GM23248 (cell line): ENCODE measurements around the gene HMOX1. TPM values are rescaled to one million over a fixed set of nuclear protein-coding genes. Genes with fewer than 3 reads are reported as not detected.

Experiments used
- DNase-seq: peaks from one replicate; pipeline ENCODE4 v3.0.0-alpha.2; 2015
- H2AFZ ChIP-seq: fragments of 200-600 bp; sonication (generic); 2 replicates; pipeline ENCODE4 v1.6.1; 2016; ENCODE audit warnings: antibody characterized with exemption
- H3F3A ChIP-seq: fragments of 200-600 bp; sonication (generic); 2 replicates; pipeline ENCODE4 v1.6.1; 2016; ENCODE audit warnings: mild to moderate bottlenecking, antibody characterized with exemption, mixed run types; ENCODE audit not compliant: insufficient read depth
- H3K27ac ChIP-seq: fragments of 200-600 bp; sonication (generic); 2 replicates; pipeline ENCODE4 v1.5.1; 2016; ENCODE audit warnings: mild to moderate bottlenecking
- H3K27me3 ChIP-seq: fragments of 200-600 bp; sonication (generic); replicated peaks from 2 replicates; pipeline ENCODE4 v1.6.1; 2016; ENCODE audit warnings: mild to moderate bottlenecking; ENCODE audit not compliant: insufficient read depth
- H3K36me3 ChIP-seq: fragments of 200-600 bp; sonication (generic); 2 replicates; pipeline ENCODE4 v1.6.1; 2016; ENCODE audit warnings: low read depth, mild to moderate bottlenecking
- H3K4me1 ChIP-seq: fragments of 200-600 bp; sonication (generic); 2 replicates; pipeline ENCODE4 v1.6.1; 2016; ENCODE audit warnings: mild to moderate bottlenecking; ENCODE audit not compliant: insufficient read depth
- H3K4me2 ChIP-seq: fragments of 200-600 bp; sonication (generic); one replicate; pipeline ENCODE4 v1.6.1; 2016; ENCODE audit warnings: mild to moderate bottlenecking; ENCODE audit not compliant: unreplicated experiment
- H3K4me3 ChIP-seq: fragments of 200-600 bp; sonication (generic); 2 replicates; pipeline ENCODE4 v1.5.1; 2016; ENCODE audit warnings: mild to moderate bottlenecking
- H3K79me2 ChIP-seq: fragments of 200-600 bp; sonication (generic); 2 replicates; pipeline ENCODE4 v1.6.1; 2016; ENCODE audit warnings: mild to moderate bottlenecking; ENCODE audit not compliant: insufficient read depth
- H3K9ac ChIP-seq: fragments of 200-600 bp; sonication (generic); 2 replicates; pipeline ENCODE4 v1.6.1; 2016; ENCODE audit warnings: mild to moderate bottlenecking
- H3K9me2 ChIP-seq: fragments of 200-600 bp; sonication (generic); 2 replicates; pipeline ENCODE4 v1.6.1; 2016; ENCODE audit warnings: mixed run types, mild to moderate bottlenecking, moderate library complexity; ENCODE audit not compliant: insufficient read depth
- H3K9me3 ChIP-seq: fragments of 200-600 bp; sonication (generic); one replicate; pipeline ENCODE4 v1.6.1; 2017; ENCODE audit warnings: low read depth
- H4K20me1 ChIP-seq: fragments of 200-600 bp; sonication (generic); 2 replicates; pipeline ENCODE4 v1.6.0; 2016; ENCODE audit not compliant: insufficient read depth
- EZH2 ChIP-seq: fragments of 200-600 bp; sonication (generic); IDR thresholded peaks from 2 replicates; pipeline ENCODE4 v1.6.1; 2018; ENCODE audit warnings: antibody characterized with exemption, mild to moderate bottlenecking; ENCODE audit not compliant: insufficient read depth, poor library complexity, severe bottlenecking
- EZH2phosphoT487 ChIP-seq: fragments of 200-600 bp; sonication (generic); IDR thresholded peaks from 2 replicates; pipeline ENCODE4 v1.6.1; 2018; ENCODE audit warnings: antibody characterized with exemption, moderate library complexity, mild to moderate bottlenecking, low read depth; ENCODE audit not compliant: insufficient read depth
- WGBS, 2 experiments: methylation state at CpG; one replicate each; pipeline ENCODE4 v1.1.6; 2015 to 2017; ENCODE audit warnings: low lambda C conversion rate in 2 of 2, low coverage in 1 of 2; ENCODE audit errors: missing lambda C conversion rate in 2 of 2; 5-methylcytosine and 5-hydroxymethylcytosine counted together
- in situ Hi-C: fragments of 300-500 bp; cut with MboI; formaldehyde crosslinking; loops from 2 replicates; pipeline ENCODE4 v1.15.0; 2020
- polyA plus RNA-seq: library from polyadenylated mRNA; unstranded; fragments of >200 nt; fragmentation: Nextera tagmentation; extraction: Ambion mirVana; gene quantifications from 2 replicates; pipeline ENCODE4 v1.2.1, GENCODE V29; 2016
- total RNA-seq: library from RNA; depleted of rRNA; stranded (reverse); fragments of >200 nt; shearing (Covaris generic); gene quantifications from 2 replicates; pipeline ENCODE4 v1.2.3, GENCODE V29; 2014; rRNA removed

HMOX1 gene, protein sequence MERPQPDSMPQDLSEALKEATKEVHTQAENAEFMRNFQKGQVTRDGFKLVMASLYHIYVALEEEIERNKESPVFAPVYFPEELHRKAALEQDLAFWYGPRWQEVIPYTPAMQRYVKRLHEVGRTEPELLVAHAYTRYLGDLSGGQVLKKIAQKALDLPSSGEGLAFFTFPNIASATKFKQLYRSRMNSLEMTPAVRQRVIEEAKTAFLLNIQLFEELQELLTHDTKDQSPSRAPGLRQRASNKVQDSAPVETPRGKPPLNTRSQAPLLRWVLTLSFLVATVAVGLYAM
- total RNA-seq (71.6 and 82.9 TPM in 2 replicates), polyA plus RNA-seq (44.3 and 46.6 TPM in 2 replicates)

GRCh38 chr22:35380537-35381423 lies at the start of gene HMOX1:
Gene HMOX1 (plus strand): TSS chr22:35381096. CDS start chr22:35381174, 78 bp downstream.
- H3K27me3 ChIP-seq: no peaks in the 10 kb centered on the region
- peaks cover 23% of the 10 kb centered on the region; the same call in 1 of the 2 replicates for H3K36me3 ChIP-seq
- peak within 1 kb of the TSS; percentile 87 for H3K4me3 ChIP-seq
- H3K27ac ChIP-seq: peak within 1 kb of the TSS; percentile 75
- peaks cover 50% of the 10 kb centered on the region for H3K79me2 ChIP-seq
- DNase-seq: peak; percentile 98
- no peaks in the 10 kb centered on the region for H4K20me1 ChIP-seq
- H3F3A ChIP-seq: peaks cover 67% of the 10 kb centered on the region
- peak within 1 kb of the TSS; percentile 88 for H3K4me2 ChIP-seq
- in situ Hi-C loops: no loop called here
- H3K9me3 ChIP-seq: no peaks in the 10 kb centered on the region
- H2AFZ ChIP-seq: peak within 1 kb of the TSS; percentile 67
- 1% methylated on average over 34 to 44 of the region's 47 CpGs for WGBS, 2 experiments
- H3K9ac ChIP-seq: peak within 1 kb of the TSS; percentile 95
- no peaks in the 10 kb centered on the region for H3K9me2 ChIP-seq
- TF ChIP-seq EZH2 (no peak), EZH2phosphoT487 (no peak)
- H3K4me1 ChIP-seq: peaks cover 33% of the 10 kb centered on the region

- in situ Hi-C loops: no loop called here
- no peaks in the 10 kb centered on the region for H3K9me3 ChIP-seq
- H3K36me3 ChIP-seq: peaks cover 58% of the 10 kb centered on the region
- TF ChIP-seq EZH2phosphoT487 (no peak), EZH2 (no peak)
- H3K4me3 ChIP-seq: no peak overlapping the region
- no peaks in the 10 kb centered on the region for H4K20me1 ChIP-seq
- no peaks in the 10 kb centered on the region for H3K27me3 ChIP-seq
- H3K4me1 ChIP-seq: peaks cover 12% of the 10 kb centered on the region
- H3K79me2 ChIP-seq: no peaks in the 10 kb centered on the region
- H2AFZ ChIP-seq: no peak overlapping the region
- peaks cover 11% of the 10 kb centered on the region for H3F3A ChIP-seq
- H3K9ac ChIP-seq: no peak overlapping the region
- H3K9me2 ChIP-seq: no peaks in the 10 kb centered on the region
- no peak for DNase-seq
- H3K4me2 ChIP-seq: no peak overlapping the region
- WGBS, 2 experiments: 79 to 88% methylated on average over 6 of the region's 6 CpGs
- H3K27ac ChIP-seq: no peak overlapping the region
Measured at GRCh38 chr22:35332278-35332677, 48.6 kb upstream of the HMOX1 start.

GRCh38 chr22:35333220-35333619 lies 47.7 kb upstream of the HMOX1 start:
- no peak overlapping the region for H3K4me2 ChIP-seq
- H3K27ac ChIP-seq: no peak overlapping the region
- no peak overlapping the region for H2AFZ ChIP-seq
- H4K20me1 ChIP-seq: no peaks in the 10 kb centered on the region
- in situ Hi-C loops: no loop called here
- peaks cover 52% of the 10 kb centered on the region for H3K36me3 ChIP-seq
- H3K79me2 ChIP-seq: no peaks in the 10 kb centered on the region
- peaks cover 11% of the 10 kb centered on the region for H3F3A ChIP-seq
- no peak for DNase-seq
- TF ChIP-seq EZH2: no peak
- TF ChIP-seq EZH2phosphoT487: no peak
- no peak overlapping the region for H3K9ac ChIP-seq
- H3K4me3 ChIP-seq: no peak overlapping the region
- 92 to 95% methylated on average over 7 of the region's 7 CpGs for WGBS, 2 experiments
- no peaks in the 10 kb centered on the region for H3K27me3 ChIP-seq
- H3K4me1 ChIP-seq: peaks cover 12% of the 10 kb centered on the region
- no peaks in the 10 kb centered on the region for H3K9me2 ChIP-seq
- no peaks in the 10 kb centered on the region for H3K9me3 ChIP-seq

GRCh38 chr22:35334004-35334403 lies 46.9 kb upstream of the HMOX1 start:
- no peak for DNase-seq
- WGBS, 2 experiments: 77 to 78% methylated on average over 9 of the region's 9 CpGs
- Histone ChIP-seq H2AFZ (no peak overlapping the region), H3K79me2 (no peaks in the 10 kb centered on the region), H3K27ac (no peak overlapping the region), H3F3A (peaks cover 10% of the 10 kb centered on the region), H3K4me2 (no peak overlapping the region), H3K36me3 (peaks cover 50% of the 10 kb centered on the region), H3K4me3 (no peak overlapping the region), H3K27me3 (no peaks in the 10 kb centered on the region), H3K9ac (no peak overlapping the region), H3K9me3 (no peaks in the 10 kb centered on the region), H3K9me2 (no peaks in the 10 kb centered on the region), H3K4me1 (peaks cover 12% of the 10 kb centered on the region), H4K20me1 (no peaks in the 10 kb centered on the region)
- in situ Hi-C loops: no loop called here
- TF ChIP-seq EZH2 (no peak), EZH2phosphoT487 (no peak)
